Omental fat pad (tissue), 4 donors: ENCODE data around the gene CENPU. TPM values are rescaled to one million over a fixed set of nuclear protein-coding genes. Genes with fewer than 3 reads are reported as not detected.
A peak's percentile ranks its signal among the peaks of the same experiment; 100 is the strongest.

Source experiments
- ATAC-seq: fragments of 150-250 bp; one replicate; pipeline ENCODE4 v1.9.1; 2016; ENCODE audit warnings: mild to moderate bottlenecking, moderate library complexity; ENCODE audit not compliant: low FRiP score
- DNase-seq: peaks from one replicate; pipeline ENCODE4 v3.0.0-alpha.2; 2019; ENCODE audit warnings: low spot score
- total RNA-seq, 4 donors: library from RNA; depleted of rRNA; stranded (reverse); fragments of >200 nt; gene quantifications; one replicate each; pipeline ENCODE4 v1.1.0, GENCODE V29; 2016
- TF ChIP-seq, protein P1 (sequence below), 3 donors: fragments of 450-650 bp; IDR thresholded peaks; one replicate each; pipeline ENCODE4 v1.5.1; 2016 to 2017; ENCODE audit warnings: antibody characterized with exemption in 3 of 3, mild to moderate bottlenecking in 3 of 3, moderate library complexity in 2 of 3

Gene CENPU
- total RNA-seq, 4 donors from 2014 or later = 1.3 to 4.6 (median 3.6) TPM

DNA sequence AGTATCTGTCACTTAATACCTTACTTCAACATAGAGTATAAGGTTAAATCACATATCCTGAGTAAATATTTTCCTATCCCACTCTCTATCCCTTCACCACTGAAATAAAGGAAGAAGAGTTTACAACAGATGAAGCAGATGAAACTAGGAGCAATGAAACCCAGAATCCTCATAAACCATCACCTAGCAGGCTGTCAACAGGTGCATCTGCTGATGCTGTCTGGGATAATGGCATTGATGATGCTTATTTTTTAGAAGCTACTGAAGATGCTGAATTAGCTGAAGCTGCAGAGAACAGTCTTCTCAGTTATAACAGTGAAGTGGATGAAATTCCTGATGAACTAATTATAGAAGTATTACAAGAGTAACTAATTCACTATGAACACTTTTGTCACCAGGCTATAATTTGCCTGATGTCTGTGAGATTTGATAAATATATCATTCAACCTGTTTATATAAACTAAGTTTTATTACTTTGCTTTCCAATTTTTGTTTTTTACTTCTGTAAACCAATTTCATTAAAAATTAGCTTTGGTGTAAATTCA is 39.4 kb downstream of the CENPU start:
- ATAC-seq (no peak), DNase-seq (no peak)
- TF ChIP-seq, protein P1, sequence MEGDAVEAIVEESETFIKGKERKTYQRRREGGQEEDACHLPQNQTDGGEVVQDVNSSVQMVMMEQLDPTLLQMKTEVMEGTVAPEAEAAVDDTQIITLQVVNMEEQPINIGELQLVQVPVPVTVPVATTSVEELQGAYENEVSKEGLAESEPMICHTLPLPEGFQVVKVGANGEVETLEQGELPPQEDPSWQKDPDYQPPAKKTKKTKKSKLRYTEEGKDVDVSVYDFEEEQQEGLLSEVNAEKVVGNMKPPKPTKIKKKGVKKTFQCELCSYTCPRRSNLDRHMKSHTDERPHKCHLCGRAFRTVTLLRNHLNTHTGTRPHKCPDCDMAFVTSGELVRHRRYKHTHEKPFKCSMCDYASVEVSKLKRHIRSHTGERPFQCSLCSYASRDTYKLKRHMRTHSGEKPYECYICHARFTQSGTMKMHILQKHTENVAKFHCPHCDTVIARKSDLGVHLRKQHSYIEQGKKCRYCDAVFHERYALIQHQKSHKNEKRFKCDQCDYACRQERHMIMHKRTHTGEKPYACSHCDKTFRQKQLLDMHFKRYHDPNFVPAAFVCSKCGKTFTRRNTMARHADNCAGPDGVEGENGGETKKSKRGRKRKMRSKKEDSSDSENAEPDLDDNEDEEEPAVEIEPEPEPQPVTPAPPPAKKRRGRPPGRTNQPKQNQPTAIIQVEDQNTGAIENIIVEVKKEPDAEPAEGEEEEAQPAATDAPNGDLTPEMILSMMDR (IDR thresholded peaks at IDR 0.05) = no peak

DNA sequence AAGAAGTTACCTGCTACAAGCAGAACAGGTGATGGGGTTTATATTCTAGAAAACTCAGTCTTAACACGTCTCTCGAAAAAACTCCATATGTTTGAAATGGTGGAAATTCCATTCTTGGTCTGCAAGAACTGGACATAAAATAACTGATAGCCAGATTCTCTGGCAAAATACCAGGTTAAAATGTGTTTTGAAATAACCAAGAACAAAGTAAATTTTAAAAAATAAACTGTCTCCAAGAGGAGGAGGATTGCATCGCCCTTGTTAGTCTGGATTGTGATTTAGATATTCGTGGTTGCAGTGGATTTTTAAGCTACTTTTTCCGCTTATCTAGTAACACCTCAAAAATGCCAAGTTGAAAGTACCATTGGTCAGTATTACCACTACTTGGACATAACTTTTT is 40.8 kb downstream of the CENPU start:
- no peak for DNase-seq
- TF ChIP-seq, protein P1 (IDR thresholded peaks at IDR 0.05) = no peak
- ATAC-seq = no peak

DNA sequence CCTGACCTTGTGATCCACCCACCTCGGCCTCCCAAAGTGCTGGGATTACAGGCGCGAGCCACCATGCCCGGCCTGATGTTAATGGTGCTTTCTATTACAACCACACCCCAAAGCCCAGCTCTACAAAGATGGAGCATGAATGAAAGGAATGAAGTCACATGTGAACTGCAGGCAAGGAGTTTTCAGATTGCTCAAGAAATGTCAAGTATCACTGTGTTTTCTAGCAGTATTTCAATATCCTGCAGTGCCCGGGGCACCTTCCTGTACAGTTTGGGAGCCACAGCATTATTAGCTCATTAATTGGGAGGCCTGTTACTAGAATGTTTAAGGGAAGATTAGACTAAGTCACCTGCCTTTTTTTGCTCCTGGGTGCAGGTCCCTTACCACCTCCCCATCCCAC is 44.2 kb downstream of the CENPU start:
- TF ChIP-seq, protein P1 (IDR thresholded peaks at IDR 0.05) = no peak
- no peak for DNase-seq
- no peak for ATAC-seq

DNA sequence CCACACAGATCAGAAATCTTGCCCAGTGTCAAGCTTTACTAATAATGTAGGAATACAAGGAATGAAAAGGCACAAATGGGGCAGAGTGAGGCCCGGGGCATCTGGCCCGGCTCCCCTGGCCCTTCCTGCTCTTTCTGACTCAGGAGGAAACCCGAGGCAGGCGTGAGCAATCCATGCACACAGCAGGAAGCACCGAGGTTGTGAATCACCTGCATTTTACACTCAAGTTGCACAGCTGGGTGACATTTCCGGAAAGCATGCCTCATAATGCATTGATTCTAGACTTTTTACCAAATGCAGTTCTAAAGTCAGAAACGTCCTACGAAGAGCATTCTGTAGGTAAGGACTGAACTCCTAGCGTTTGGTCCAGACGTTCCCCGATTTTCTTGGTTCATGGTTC is 45.4 kb downstream of the CENPU start:
- ATAC-seq (peak; percentile 28), DNase-seq (no peak)
- TF ChIP-seq, protein P1 (IDR thresholded peaks at IDR 0.05) = no peak

DNA sequence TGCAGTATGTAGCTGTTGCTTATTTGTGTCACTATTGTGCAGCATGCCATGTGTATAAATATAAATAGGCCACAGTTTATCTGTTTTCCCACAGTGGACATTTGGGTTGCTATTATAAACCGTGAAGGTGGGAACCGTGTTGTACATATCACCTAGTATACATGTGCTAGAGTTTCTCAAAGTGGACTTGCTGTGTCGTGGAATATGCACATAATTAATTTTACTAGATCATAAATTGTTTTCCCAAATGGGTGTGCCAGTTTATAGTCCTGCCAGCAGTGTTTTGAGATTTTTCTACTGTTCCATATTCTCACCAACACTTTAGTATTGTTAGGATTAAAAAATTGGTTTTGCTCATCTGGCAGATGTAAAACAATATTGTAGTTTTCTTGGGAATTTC is 45.9 kb downstream of the CENPU start:
- TF ChIP-seq, protein P1 (IDR thresholded peaks at IDR 0.05) = no peak
- ATAC-seq (no peak), DNase-seq (no peak)

DNA sequence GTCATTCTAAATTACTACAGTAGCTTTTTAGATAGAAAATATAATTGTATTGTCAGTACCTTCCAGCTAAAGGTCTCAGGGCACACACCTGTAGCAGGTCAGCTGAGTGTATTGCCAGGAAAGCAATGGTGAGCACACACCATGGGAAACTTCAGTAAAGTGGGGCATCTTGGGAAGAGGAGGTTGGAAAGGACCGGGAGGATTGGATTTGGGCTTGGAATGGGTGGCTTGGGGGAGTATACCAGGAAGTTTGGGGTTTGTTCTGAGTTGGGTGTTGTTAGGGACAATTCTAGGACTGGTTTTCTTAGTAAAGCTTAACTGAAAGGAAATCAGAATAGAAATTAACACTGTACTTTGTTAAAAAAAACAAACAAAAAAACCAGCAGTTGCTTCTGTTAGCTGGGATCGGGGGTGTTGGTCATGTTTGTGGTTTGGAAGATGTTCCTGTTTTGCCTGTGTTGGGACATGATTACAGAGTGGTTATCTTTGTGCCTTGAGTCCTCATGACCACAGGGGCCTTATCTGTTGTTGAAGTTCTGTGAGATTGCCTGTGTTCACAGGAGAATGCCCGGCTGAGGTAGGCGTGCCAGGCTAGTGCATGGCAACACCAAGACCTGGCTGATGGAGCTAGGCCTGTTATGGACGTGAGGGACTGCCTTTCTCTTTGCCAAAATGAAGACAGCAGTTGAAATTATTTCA is 49.3 kb downstream of the CENPU start:
- no peak for ATAC-seq
- TF ChIP-seq, protein P1 (IDR thresholded peaks at IDR 0.05) = no peak
- no peak for DNase-seq

DNA sequence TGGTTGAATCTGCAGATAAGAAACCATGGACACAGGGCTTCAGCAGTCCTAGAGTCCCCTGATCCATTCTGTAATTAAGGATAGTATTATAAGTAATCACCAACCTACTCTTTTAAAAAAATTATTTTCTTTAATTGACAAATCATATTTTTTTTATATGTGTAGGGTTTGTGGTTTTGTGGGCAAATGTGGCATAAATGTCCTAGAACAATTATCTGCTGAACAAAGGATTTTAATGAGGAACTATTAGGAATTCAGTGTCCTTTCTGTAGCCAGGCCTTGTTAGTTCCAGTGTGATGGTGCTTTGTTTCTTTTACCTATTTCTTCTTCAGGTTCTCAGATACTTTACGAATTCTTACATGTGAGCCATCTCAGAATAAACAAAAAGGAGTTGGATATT is 52.0 kb downstream of the CENPU start:
- ATAC-seq = no peak
- DNase-seq = no peak
- TF ChIP-seq, protein P1 (IDR thresholded peaks at IDR 0.05) = no peak
